Fibroblast of skin of right quadriceps (primary cell): Measurements from ENCODE around the gene PLEKHG3.

Source experiments
- DNase-seq: peaks from one replicate; pipeline ENCODE4 v3.0.0-alpha.2; 2013

Gene PLEKHG3

GRCh38 chr14:64708148-64709004 is 4.2 kb downstream of the PLEKHG3 start:
- DNase-seq: no peak

- no peak for DNase-seq
Observed at GRCh38 chr14:64709126-64709525, 4.9 kb downstream of the PLEKHG3 start.

GRCh38 chr14:64711039-64711438 is 6.8 kb downstream of the PLEKHG3 start:
- no peak for DNase-seq

GRCh38 chr14:64713677-64714076 is 9.5 kb downstream of the PLEKHG3 start:
- no peak for DNase-seq

GRCh38 chr14:64714432-64715025 is 10.3 kb downstream of the PLEKHG3 start:
- DNase-seq: no peak

- no peak for DNase-seq
Observed at GRCh38 chr14:64715146-64715627, 11.0 kb downstream of the PLEKHG3 start.

GRCh38 chr14:64715628-64716412 is 11.6 kb downstream of the PLEKHG3 start:
- DNase-seq: no peak

GRCh38 chr14:64717870-64718269 is 13.6 kb downstream of the PLEKHG3 start:
- no peak for DNase-seq

GRCh38 chr14:64718762-64719161 is 14.5 kb downstream of the PLEKHG3 start:
- DNase-seq: no peak

GRCh38 chr14:64719601-64720000 is 15.4 kb downstream of the PLEKHG3 start:
- no peak for DNase-seq

GRCh38 chr14:64720131-64720576 is 15.9 kb downstream of the PLEKHG3 start:
- peak; percentile 74 for DNase-seq

GRCh38 chr14:64721391-64721791 is 17.2 kb downstream of the PLEKHG3 start:
- peak; percentile 91 for DNase-seq

GRCh38 chr14:64721899-64722298 is 17.7 kb downstream of the PLEKHG3 start:
- DNase-seq: peak; percentile 46

GRCh38 chr14:64722842-64723447 is 18.7 kb downstream of the PLEKHG3 start:
- no peak for DNase-seq

- DNase-seq: no peak
Observed at GRCh38 chr14:64723691-64724577, 19.7 kb downstream of the PLEKHG3 start.

- DNase-seq: no peak
Observed at GRCh38 chr14:64724578-64724930, 20.3 kb downstream of the PLEKHG3 start.

- no peak for DNase-seq
Observed at GRCh38 chr14:64725261-64725815, 21.1 kb downstream of the PLEKHG3 start.

- no peak for DNase-seq
Observed at GRCh38 chr14:64725879-64726584, 21.8 kb downstream of the PLEKHG3 start.

- DNase-seq: no peak
Observed at GRCh38 chr14:64726585-64726890, 22.3 kb downstream of the PLEKHG3 start.

GRCh38 chr14:64727551-64728071 is 23.4 kb downstream of the PLEKHG3 start:
- DNase-seq: no peak

- no peak for DNase-seq
Observed at GRCh38 chr14:64728106-64728505, 23.9 kb downstream of the PLEKHG3 start.
